Fibroblast of peridontal ligament (primary cell): Measurements from ENCODE around the gene FEN1.

Experiments
- DNase-seq: peaks from one replicate; pipeline ENCODE4 v3.0.0-alpha.2; 2010; ENCODE audit errors: extremely low read depth

The FEN1 gene

GRCh38 chr11:61756452-61757212 lies 36.1 kb upstream of the FEN1 start:
- no peak for DNase-seq

- DNase-seq = no peak
Observed at GRCh38 chr11:61757213-61757862, 35.4 kb upstream of the FEN1 start.

GRCh38 chr11:61760946-61761345 lies 31.8 kb upstream of the FEN1 start:
- DNase-seq = no peak

GRCh38 chr11:61761440-61762222 lies 31.1 kb upstream of the FEN1 start:
- DNase-seq = no peak

- no peak for DNase-seq
Observed at GRCh38 chr11:61762223-61762615, 30.5 kb upstream of the FEN1 start.

GRCh38 chr11:61762798-61763197 lies 29.9 kb upstream of the FEN1 start:
- DNase-seq = no peak

- no peak for DNase-seq
Observed at GRCh38 chr11:61763930-61764605, 28.6 kb upstream of the FEN1 start.

GRCh38 chr11:61764606-61765260 lies 28.0 kb upstream of the FEN1 start:
- no peak for DNase-seq

GRCh38 chr11:61765550-61766253 lies 27.0 kb upstream of the FEN1 start:
- DNase-seq = no peak

GRCh38 chr11:61766353-61766841 lies 26.3 kb upstream of the FEN1 start:
- DNase-seq = no peak

- no peak for DNase-seq
Observed at GRCh38 chr11:61768376-61769076, 24.2 kb upstream of the FEN1 start.

- no peak for DNase-seq
Observed at GRCh38 chr11:61769169-61769920, 23.4 kb upstream of the FEN1 start.

GRCh38 chr11:61769946-61770683 lies 22.6 kb upstream of the FEN1 start:
- DNase-seq = no peak

- no peak for DNase-seq
Observed at GRCh38 chr11:61771195-61771894, 21.4 kb upstream of the FEN1 start.

GRCh38 chr11:61771985-61772455 lies 20.7 kb upstream of the FEN1 start:
- DNase-seq = no peak

- DNase-seq = no peak
Observed at GRCh38 chr11:61773356-61773755, 19.4 kb upstream of the FEN1 start.

- DNase-seq = no peak
Observed at GRCh38 chr11:61773809-61774208, 18.9 kb upstream of the FEN1 start.

GRCh38 chr11:61774411-61774810 lies 18.3 kb upstream of the FEN1 start:
- DNase-seq = no peak
